ENCODE data around the gene ZNF460. TPM values are rescaled to one million over a fixed set of nuclear protein-coding genes. Genes with fewer than 3 reads are reported as not detected.

Gene ZNF460
- total RNA-seq, 1 experiment from 2014 or later = 54.1 TPM

- no peak for DNase-seq
- ChIA-PET CTCF (interaction anchor here (0.6 kb wide), 1 partner anchor 12 kb away, joined by 3 read pairs; no protein-coding TSS in a partner anchor), POLR2A (interaction anchor here (1.0 kb wide), 2 partner anchors 33 to 1122 kb away, joined by 3 to 4 read pairs; partner anchors contain the start of gene ZNF497)
- Histone ChIP-seq H3K36me3 (ENCODE audit: control insufficient read depth, insufficient read depth, low read length) (no peaks in the 10 kb centered on the region; the same call in 1 of the 2 replicates), H3K4me1 (peaks cover 7% of the 10 kb centered on the region; the same call in 1 of the 2 replicates), H3K27me3 (replicated peaks; ENCODE audit: control insufficient read depth, insufficient read depth, low read length) (no peaks in the 10 kb centered on the region), H3K9me3 (no peaks in the 10 kb centered on the region), H3K4me3 (ENCODE audit: low read depth, low read length) (peak overlapping the region; percentile 77)
- intact Hi-C loops (cut with micrococcal nuclease; ENCODE audit: unreplicated experiment) = loop anchor here (1.0 kb wide), 2 partner anchors 40 to 123 kb away; partner anchors contain the start of genes TRAPPC2B, ZNF460 and ZNF547
- H3K27ac Mint-ChIP-seq (ENCODE audit: unreplicated experiment) = peak overlapping the region; percentile 90
- no peaks in the 10 kb centered on the region for H3K27me3 Mint-ChIP-seq (ENCODE audit: insufficient read depth, unreplicated experiment)
- H3K9me3 Mint-ChIP-seq (ENCODE audit: unreplicated experiment) = no peaks in the 10 kb centered on the region
- peaks cover 19% of the 10 kb centered on the region for H3K36me3 Mint-ChIP-seq (ENCODE audit: insufficient read depth, unreplicated experiment)
- peak overlapping the region; percentile 75 for H3K4me3 Mint-ChIP-seq (ENCODE audit: unreplicated experiment)
- TSS peak; percentile 57 for BruUV-seq (replicated peaks)
- no peaks in the 10 kb centered on the region for H3K4me1 Mint-ChIP-seq (ENCODE audit: low read depth, unreplicated experiment)
- no peak for TF ChIP-seq CTCF (IDR thresholded peaks at IDR 0.05; ENCODE audit: insufficient read depth in 1 of 2, low read depth in 1 of 2, low read length in 1 of 2, severe bottlenecking in 1 of 2, unreplicated experiment in 1 of 2)
Measured at GRCh38 chr19:57239982-57240310, 40.3 kb upstream of the ZNF460 start.

- intact Hi-C loops (cut with micrococcal nuclease; ENCODE audit: unreplicated experiment) = loop anchor here (1.0 kb wide), 2 partner anchors 40 to 123 kb away; partner anchors contain the start of genes TRAPPC2B, ZNF460 and ZNF547
- Mint-ChIP-seq H3K9me3 (ENCODE audit: unreplicated experiment) (no peaks in the 10 kb centered on the region), H3K27ac (ENCODE audit: unreplicated experiment) (peak within 1 kb of the TSS; percentile 90), H3K4me1 (ENCODE audit: low read depth, unreplicated experiment) (no peaks in the 10 kb centered on the region), H3K36me3 (ENCODE audit: insufficient read depth, unreplicated experiment) (peaks cover 24% of the 10 kb centered on the region), H3K4me3 (ENCODE audit: unreplicated experiment) (peak within 1 kb of the TSS; percentile 75), H3K27me3 (ENCODE audit: insufficient read depth, unreplicated experiment) (no peaks in the 10 kb centered on the region)
- BruUV-seq (replicated peaks) = TSS peak; percentile 51
- Histone ChIP-seq H3K27me3 (replicated peaks; ENCODE audit: control insufficient read depth, insufficient read depth, low read length) (no peaks in the 10 kb centered on the region), H3K4me1 (peaks cover 7% of the 10 kb centered on the region; the same call in 1 of the 2 replicates), H3K4me3 (ENCODE audit: low read depth, low read length) (peak within 1 kb of the TSS; percentile 77), H3K9me3 (no peaks in the 10 kb centered on the region), H3K36me3 (ENCODE audit: control insufficient read depth, insufficient read depth, low read length) (no peaks in the 10 kb centered on the region; the same call in 1 of the 2 replicates)
- DNase-seq = peak; percentile 96 to 97
- ChIA-PET POLR2A (interaction anchor here (1.0 kb wide), 2 partner anchors 33 to 1122 kb away, joined by 3 to 4 read pairs; partner anchors contain the start of gene ZNF497), CTCF (interaction anchor here (0.6 kb wide), 1 partner anchor 12 kb away, joined by 3 read pairs; no protein-coding TSS in a partner anchor)
- no peak for TF ChIP-seq CTCF (IDR thresholded peaks at IDR 0.05; ENCODE audit: insufficient read depth in 1 of 2, low read depth in 1 of 2, low read length in 1 of 2, severe bottlenecking in 1 of 2, unreplicated experiment in 1 of 2)
Measured at GRCh38 chr19:57240311-57241090, 39.8 kb upstream of the ZNF460 start, which contains the start of gene ZNF805. TSS of gene ZNF805 (plus strand) at chr19:57240632. CDS start at chr19:57240892, 260 bp downstream.

GRCh38 chr19:57241176-57241575 lies 39.1 kb upstream of the ZNF460 start:
- ChIA-PET POLR2A (no interaction called here), CTCF (no interaction called here)
- Histone ChIP-seq H3K9me3 (no peaks in the 10 kb centered on the region), H3K36me3 (ENCODE audit: control insufficient read depth, insufficient read depth, low read length) (no peaks in the 10 kb centered on the region; the same call in 1 of the 2 replicates), H3K27me3 (replicated peaks; ENCODE audit: control insufficient read depth, insufficient read depth, low read length) (no peaks in the 10 kb centered on the region), H3K4me3 (ENCODE audit: low read depth, low read length) (peak overlapping the region; percentile 77), H3K4me1 (peaks cover 7% of the 10 kb centered on the region; the same call in 1 of the 2 replicates)
- H3K27ac Mint-ChIP-seq (ENCODE audit: unreplicated experiment) = peak overlapping the region; percentile 90
- no peaks in the 10 kb centered on the region for H3K9me3 Mint-ChIP-seq (ENCODE audit: unreplicated experiment)
- H3K4me1 Mint-ChIP-seq (ENCODE audit: low read depth, unreplicated experiment) = no peaks in the 10 kb centered on the region
- peak overlapping the region; percentile 75 for H3K4me3 Mint-ChIP-seq (ENCODE audit: unreplicated experiment)
- no TSS peak for BruUV-seq (replicated peaks)
- no peaks in the 10 kb centered on the region for H3K27me3 Mint-ChIP-seq (ENCODE audit: insufficient read depth, unreplicated experiment)
- DNase-seq = peak in 1 of 2 experiments; percentile 3
- H3K36me3 Mint-ChIP-seq (ENCODE audit: insufficient read depth, unreplicated experiment) = peaks cover 24% of the 10 kb centered on the region
- intact Hi-C loops (cut with micrococcal nuclease; ENCODE audit: unreplicated experiment) = no loop called here
- no peak for TF ChIP-seq CTCF (IDR thresholded peaks at IDR 0.05; ENCODE audit: insufficient read depth in 1 of 2, low read depth in 1 of 2, low read length in 1 of 2, severe bottlenecking in 1 of 2, unreplicated experiment in 1 of 2)

All from Caco-2 (cell line).